ENCODE measurements around the gene S100A1.
A peak's percentile ranks its signal among the peaks of the same experiment; 100 is the strongest.

S100A1 gene

DNA sequence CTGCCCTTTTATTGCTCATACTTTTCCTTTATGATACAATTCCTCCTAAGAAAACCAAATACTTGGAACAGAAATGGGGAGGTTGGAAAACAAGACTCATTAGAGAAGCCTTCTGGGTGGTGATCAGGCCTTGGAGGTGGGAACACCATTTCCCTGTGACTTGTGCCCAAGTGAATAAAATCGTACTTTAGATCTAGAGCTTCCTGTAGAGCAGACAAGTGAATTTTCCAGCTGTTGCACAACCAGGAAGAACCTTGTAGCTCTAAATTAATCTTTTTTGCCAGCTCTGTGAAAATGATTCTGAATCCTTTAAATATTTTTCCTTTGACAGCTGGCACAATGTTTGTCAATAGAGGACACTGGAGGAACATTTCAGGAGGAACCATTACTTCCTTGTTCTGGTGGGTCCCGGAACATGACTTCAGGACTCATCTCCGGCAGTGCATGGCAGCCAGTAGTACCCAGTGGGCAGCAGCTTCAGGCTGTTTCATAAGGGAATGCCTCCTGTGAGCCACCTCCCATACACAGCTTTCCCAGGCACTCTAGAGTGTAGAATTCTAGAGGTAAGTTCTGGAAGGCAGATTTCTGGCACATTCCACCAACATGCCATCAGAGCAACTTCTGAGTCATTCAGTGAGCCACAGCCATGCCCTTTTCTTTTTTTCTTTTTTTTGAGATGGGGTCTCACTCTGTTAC, 24.7 kb downstream of the S100A1 start:
- DNase-seq (ENCODE audit: low read depth): peak; percentile 54
- no peak for TF ChIP-seq CTCF (conservative IDR thresholded peaks at IDR 0.05; ENCODE audit: low read depth, low read length)
- H3K4me3 ChIP-seq (ENCODE audit: low read depth, low read length): no peak overlapping the region

DNA sequence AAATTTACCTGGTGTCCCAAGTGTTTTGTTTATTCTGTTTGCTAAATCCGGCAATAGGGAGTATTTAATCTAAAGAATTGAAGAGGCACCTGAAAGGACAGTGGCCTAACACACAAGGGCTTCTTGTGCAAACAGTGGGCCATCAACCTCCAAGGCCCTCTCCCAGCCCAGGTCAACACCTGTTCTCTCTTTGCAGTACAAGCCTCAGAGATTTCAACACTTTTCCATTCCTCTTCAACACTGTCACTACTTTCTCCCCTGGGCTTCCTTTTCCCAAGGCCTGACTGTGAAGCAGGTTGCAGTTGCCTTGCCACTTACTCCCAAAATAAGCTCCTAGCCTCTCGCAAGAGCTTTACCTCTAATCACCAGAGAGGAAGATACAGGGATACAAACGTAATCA, 27.1 kb downstream of the S100A1 start:
- H3K4me3 ChIP-seq (ENCODE audit: low read depth, low read length): no peak overlapping the region
- TF ChIP-seq CTCF (conservative IDR thresholded peaks at IDR 0.05; ENCODE audit: low read depth, low read length): no peak

GRCh38 chr1:153658400-153659174, 30.4 kb downstream of the S100A1 start, which contains the start of gene SNAPIN:
TSS of gene SNAPIN (plus strand) at chr1:153658703. CDS start at chr1:153658744, 41 bp downstream.
- TF ChIP-seq CTCF (conservative IDR thresholded peaks at IDR 0.05; ENCODE audit: low read depth, low read length): peak; percentile 14
- peak; percentile 92 for DNase-seq (ENCODE audit: low read depth)
- H3K4me3 ChIP-seq (ENCODE audit: low read depth, low read length): peak within 1 kb of the TSS; percentile 86

More for the DNA sequence above, 27.1 kb downstream of the S100A1 start:
- no peak for DNase-seq (ENCODE audit: low read depth)

DNA sequence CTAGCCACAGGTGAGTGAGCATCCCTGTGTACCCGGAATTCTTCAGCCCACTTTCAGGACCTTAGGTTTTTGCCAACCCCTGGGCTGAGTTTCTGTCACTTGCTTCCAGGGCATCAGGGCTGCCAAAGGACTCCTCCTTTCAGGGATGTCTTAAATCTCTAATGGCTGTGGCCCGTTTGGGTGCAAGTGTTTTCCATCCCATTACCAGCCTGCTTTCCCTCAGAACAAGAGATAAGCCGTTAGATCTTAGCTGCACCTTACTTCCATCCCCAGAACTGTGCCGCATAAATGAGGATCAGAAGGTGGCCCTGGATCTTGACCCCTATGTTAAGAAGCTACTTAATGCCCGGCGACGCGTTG, 30.9 kb downstream of the S100A1 start:
- no peak for DNase-seq (ENCODE audit: low read depth)
- TF ChIP-seq CTCF (conservative IDR thresholded peaks at IDR 0.05; ENCODE audit: low read depth, low read length): no peak
- H3K4me3 ChIP-seq (ENCODE audit: low read depth, low read length): peak overlapping the region; percentile 86

DNA sequence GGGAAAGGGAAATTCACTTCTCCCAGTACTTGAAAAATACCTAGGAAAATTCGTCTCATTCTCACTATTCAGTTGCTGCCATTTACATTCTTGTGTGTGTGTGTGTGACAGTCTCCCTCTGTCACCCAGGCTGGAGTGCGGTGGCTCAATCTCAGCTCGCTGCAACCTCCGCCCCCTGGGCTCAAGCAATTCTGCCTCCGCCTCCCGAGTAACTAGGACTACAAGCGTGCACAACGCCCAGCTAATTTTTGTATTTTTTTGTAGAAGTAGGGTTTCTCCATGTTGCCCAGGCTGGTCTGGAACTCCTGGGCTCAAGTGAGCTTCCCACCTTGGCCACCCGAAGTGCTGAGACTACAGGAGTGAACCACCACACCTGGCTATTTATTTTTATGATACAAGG, 31.4 kb downstream of the S100A1 start:
- no peak overlapping the region for H3K4me3 ChIP-seq (ENCODE audit: low read depth, low read length)
- TF ChIP-seq CTCF (conservative IDR thresholded peaks at IDR 0.05; ENCODE audit: low read depth, low read length): no peak
- no peak for DNase-seq (ENCODE audit: low read depth)

- no peak for TF ChIP-seq CTCF (conservative IDR thresholded peaks at IDR 0.05; ENCODE audit: low read depth, low read length)
- DNase-seq (ENCODE audit: low read depth): peak; percentile 9
- H3K4me3 ChIP-seq (ENCODE audit: low read depth, low read length): no peak overlapping the region
Observed at GRCh38 chr1:153661111-153661708, 33.0 kb downstream of the S100A1 start.

All from choroid plexus epithelial cell (primary cell).